HEK293T (cell line): ENCODE results near the gene MKX.

Experiments used
- CTCF ChIA-PET: fragments of 350-600 bp; formaldehyde crosslinking; extraction: SDS; loops from one replicate; lab custom pipeline; 2021; ENCODE audit warnings: antibody characterized with exemption, inconsistent platforms; lab: Yijun Ruan, JAX
- POLR2A ChIA-PET: fragments of 350-600 bp; formaldehyde crosslinking; extraction: SDS; loops from one replicate; lab custom pipeline; 2020; ENCODE audit warnings: antibody characterized with exemption, inconsistent platforms; lab: Yijun Ruan, JAX
- DNase-seq: peaks from one replicate; pipeline ENCODE4 v3.0.0; 2012; ENCODE audit warnings: mixed read lengths; ENCODE audit errors: extremely low spot score
- ARNT ChIP-seq: fragments of 450-650 bp; IDR thresholded peaks from 2 replicates; pipeline ENCODE4 v1.6.1; 2017; ENCODE audit warnings: mild to moderate bottlenecking
- BHLHE40 ChIP-seq: fragments of 450-650 bp; IDR thresholded peaks from 2 replicates; pipeline ENCODE4 v1.6.1; 2016; ENCODE audit warnings: mild to moderate bottlenecking, moderate library complexity, borderline replicate concordance
- CTBP1 ChIP-seq: fragments of 450-650 bp; IDR thresholded peaks from 2 replicates; pipeline ENCODE4 v1.6.1; 2016; ENCODE audit warnings: borderline replicate concordance
- ELF4 ChIP-seq: fragments of 450-650 bp; IDR thresholded peaks from 2 replicates; pipeline ENCODE4 v1.6.1; 2017; ENCODE audit warnings: antibody characterized with exemption
- FOXA1 ChIP-seq: fragments of 450-650 bp; IDR thresholded peaks from 2 replicates; pipeline ENCODE4 v1.6.1; 2016; ENCODE audit warnings: mild to moderate bottlenecking
- FOXK2 ChIP-seq: fragments of 450-650 bp; IDR thresholded peaks from 2 replicates; pipeline ENCODE4 v1.6.1; 2016; ENCODE audit warnings: mild to moderate bottlenecking
- FOXM1 ChIP-seq: fragments of 450-650 bp; IDR thresholded peaks from 2 replicates; pipeline ENCODE4 v1.6.1; 2017; ENCODE audit warnings: mild to moderate bottlenecking, borderline replicate concordance
- HDGF ChIP-seq: fragments of 450-650 bp; IDR thresholded peaks from 2 replicates; pipeline ENCODE4 v1.6.1; 2017; ENCODE audit warnings: antibody characterized with exemption, borderline replicate concordance
- L3MBTL2 ChIP-seq: fragments of 450-650 bp; conservative IDR thresholded peaks from 2 replicates; pipeline ENCODE4 v1.6.1; 2016; ENCODE audit warnings: mild to moderate bottlenecking
- LEF1 ChIP-seq: fragments of 450-650 bp; IDR thresholded peaks from 2 replicates; pipeline ENCODE4 v1.6.1; 2017; ENCODE audit warnings: mild to moderate bottlenecking, borderline replicate concordance
- NFRKB ChIP-seq: fragments of 450-650 bp; IDR thresholded peaks from 2 replicates; pipeline ENCODE4 v1.6.1; 2016; ENCODE audit warnings: mild to moderate bottlenecking, moderate library complexity
- SP1 ChIP-seq: fragments of 450-650 bp; IDR thresholded peaks from 2 replicates; pipeline ENCODE4 v1.6.1; 2017
- SUZ12 ChIP-seq: fragments of 450-650 bp; IDR thresholded peaks from 2 replicates; pipeline ENCODE4 v1.6.1; 2016; ENCODE audit warnings: mild to moderate bottlenecking
- TARDBP ChIP-seq: fragments of 450-650 bp; IDR thresholded peaks from 2 replicates; pipeline ENCODE4 v1.6.1; 2016
- ZNF384 ChIP-seq: fragments of 450-650 bp; IDR thresholded peaks from 2 replicates; pipeline ENCODE4 v1.6.1; 2016
- TF ChIP-seq, protein P1 (sequence below): fragments of 450-650 bp; IDR thresholded peaks from 2 replicates; pipeline ENCODE4 v1.6.1; 2016

Gene MKX

GRCh38 chr10:27714349-27714748 is 31.3 kb downstream of the MKX start:
- ChIA-PET CTCF (no interaction called here), POLR2A (no interaction called here)
- no peak for DNase-seq
- TF ChIP-seq LEF1 (no peak), HDGF (no peak), SUZ12 (no peak), ELF4 (no peak)

DNA sequence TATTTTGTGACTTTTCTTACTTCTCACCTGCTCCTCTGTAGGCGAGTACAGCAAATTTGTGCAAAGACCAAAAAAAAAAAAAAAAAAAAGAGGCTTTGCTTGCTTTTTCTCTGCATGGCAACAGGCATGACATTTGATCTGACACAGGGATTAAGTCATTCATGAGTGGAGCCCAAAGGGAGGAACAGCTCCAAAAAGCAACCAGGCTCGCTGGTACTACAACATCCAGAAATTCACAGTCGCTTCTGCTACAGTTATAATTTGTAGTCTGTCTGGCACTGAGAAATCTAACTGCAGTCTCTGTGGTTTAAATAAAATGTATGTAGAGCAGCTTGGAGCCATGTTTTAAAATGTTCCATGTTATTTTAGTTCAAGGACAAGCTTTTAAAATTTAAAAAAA is 31.7 kb downstream of the MKX start:
- no peak for TF ChIP-seq NFRKB
- TF ChIP-seq ZNF384: peak; percentile 82
- ChIA-PET CTCF (no interaction called here), POLR2A (no interaction called here)
- peak; percentile 12 for DNase-seq

- TF ChIP-seq LEF1: no peak
- TF ChIP-seq HDGF: no peak
- TF ChIP-seq SP1: no peak
- ChIA-PET CTCF (no interaction called here), POLR2A (no interaction called here)
- DNase-seq: no peak
Measured at GRCh38 chr10:27710014-27710413, 35.6 kb downstream of the MKX start.

GRCh38 chr10:27709304-27709703 is 36.3 kb downstream of the MKX start:
- ChIA-PET POLR2A (no interaction called here), CTCF (no interaction called here)
- TF ChIP-seq ZNF384: no peak
- DNase-seq: no peak

DNA sequence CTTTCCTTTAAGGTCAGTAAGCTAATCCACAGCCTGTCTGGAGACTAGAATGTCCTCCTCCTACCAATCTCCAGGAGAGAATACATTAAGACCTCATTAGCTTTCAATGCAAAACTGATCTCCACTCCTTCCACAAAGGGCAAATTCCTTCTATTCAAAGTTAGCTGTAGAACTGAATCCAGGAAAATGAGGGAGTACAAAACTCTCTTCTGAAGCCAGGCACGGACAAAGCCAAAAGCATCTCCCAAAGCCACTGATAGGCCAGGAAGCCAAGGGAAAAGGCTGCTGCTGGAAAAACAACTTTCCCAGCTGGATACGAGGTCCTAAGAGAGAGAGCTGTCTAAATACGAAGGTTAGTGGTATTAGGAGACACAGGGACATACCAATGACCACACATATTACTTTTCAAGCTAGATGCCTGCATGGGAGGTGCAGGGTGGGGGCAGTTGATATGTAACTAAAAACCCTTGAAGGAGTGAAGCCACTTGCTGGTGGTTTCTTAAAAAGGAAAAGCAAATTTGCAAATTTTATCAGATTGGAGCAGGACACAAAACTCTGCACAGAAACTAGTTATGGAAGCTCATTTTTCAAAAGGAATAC is 43.6 kb downstream of the MKX start:
- ChIA-PET POLR2A (no interaction called here), CTCF (interaction anchor here (0.6 to 0.7 kb wide), 3 partner anchors 79 to 745 kb away, joined by 3 to 4 read pairs (median 3); no protein-coding TSS in a partner anchor)
- TF ChIP-seq FOXK2 (no peak), ARNT (no peak), SUZ12 (no peak), CTBP1 (no peak), BHLHE40 (no peak), LEF1 (no peak), TARDBP (no peak), FOXM1 (no peak), L3MBTL2 (no peak), SP1 (no peak), FOXA1 (no peak)
- TF ChIP-seq, protein P1, sequence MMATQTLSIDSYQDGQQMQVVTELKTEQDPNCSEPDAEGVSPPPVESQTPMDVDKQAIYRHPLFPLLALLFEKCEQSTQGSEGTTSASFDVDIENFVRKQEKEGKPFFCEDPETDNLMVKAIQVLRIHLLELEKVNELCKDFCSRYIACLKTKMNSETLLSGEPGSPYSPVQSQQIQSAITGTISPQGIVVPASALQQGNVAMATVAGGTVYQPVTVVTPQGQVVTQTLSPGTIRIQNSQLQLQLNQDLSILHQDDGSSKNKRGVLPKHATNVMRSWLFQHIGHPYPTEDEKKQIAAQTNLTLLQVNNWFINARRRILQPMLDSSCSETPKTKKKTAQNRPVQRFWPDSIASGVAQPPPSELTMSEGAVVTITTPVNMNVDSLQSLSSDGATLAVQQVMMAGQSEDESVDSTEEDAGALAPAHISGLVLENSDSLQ: no peak
- DNase-seq: no peak

DNA sequence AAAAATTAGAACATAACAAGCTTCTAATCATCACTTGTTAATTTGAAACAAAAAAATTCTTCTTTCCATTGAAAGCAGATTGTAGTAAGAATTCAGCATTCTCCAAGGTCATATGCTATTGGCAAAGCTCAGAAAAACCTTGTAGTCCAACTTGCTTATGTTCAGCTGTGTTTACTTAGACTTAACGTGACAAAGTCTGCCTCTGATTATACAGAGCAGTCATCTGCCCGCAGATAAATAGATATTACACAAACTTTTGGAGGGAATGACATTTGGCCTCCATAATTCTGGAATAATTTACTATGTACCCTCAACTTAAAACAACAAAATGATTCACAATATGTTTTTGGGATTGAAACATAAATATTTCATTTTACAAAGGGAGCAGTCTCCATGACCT is 45.8 kb downstream of the MKX start:
- TF ChIP-seq ARNT (no peak), SUZ12 (no peak), ZNF384 (no peak), FOXM1 (no peak), LEF1 (no peak), L3MBTL2 (no peak), NFRKB (no peak), SP1 (no peak)
- CTCF ChIA-PET: no interaction called here
- POLR2A ChIA-PET: interaction anchor here (0.8 kb wide), 1 partner anchor 46 kb away, joined by 3 read pairs; no protein-coding TSS in a partner anchor
- DNase-seq: no peak

GRCh38 chr10:27698961-27699360 is 46.7 kb downstream of the MKX start:
- DNase-seq: no peak
- POLR2A ChIA-PET: interaction anchor here (0.8 kb wide), 1 partner anchor 47 kb away, joined by 3 read pairs; no protein-coding TSS in a partner anchor
- CTCF ChIA-PET: no interaction called here
- no peak for TF ChIP-seq HDGF
- TF ChIP-seq BHLHE40: no peak
- no peak for TF ChIP-seq CTBP1
- no peak for TF ChIP-seq L3MBTL2
- TF ChIP-seq ZNF384: no peak
- TF ChIP-seq FOXM1: no peak
- TF ChIP-seq, protein P1: no peak
- no peak for TF ChIP-seq TARDBP
- no peak for TF ChIP-seq ARNT
- TF ChIP-seq LEF1: no peak
- TF ChIP-seq FOXA1: no peak
- TF ChIP-seq SUZ12: no peak
- TF ChIP-seq SP1: no peak
- no peak for TF ChIP-seq NFRKB
- TF ChIP-seq FOXK2: no peak
- TF ChIP-seq ELF4: no peak

GRCh38 chr10:27696466-27696865 is 49.2 kb downstream of the MKX start:
- CTCF ChIA-PET: no interaction called here
- no peak for DNase-seq

More at GRCh38 chr10:27696466-27696865, 49.2 kb downstream of the MKX start:
- POLR2A ChIA-PET: no interaction called here
- no peak for TF ChIP-seq LEF1
- no peak for TF ChIP-seq FOXM1
- no peak for TF ChIP-seq ZNF384
- TF ChIP-seq, protein P1: no peak
- no peak for TF ChIP-seq ARNT
- no peak for TF ChIP-seq HDGF
- TF ChIP-seq BHLHE40: no peak
